ENCODE results near the gene TRIM45.
A peak's percentile ranks its signal among the peaks of the same experiment; 100 is the strongest.

The TRIM45 gene

GRCh38 chr1:117098287-117098890, 23.2 kb downstream of the TRIM45 start:
- H3K9ac ChIP-seq (ENCODE audit: low read length): no peak overlapping the region
- no peak overlapping the region for H3K23ac ChIP-seq (ENCODE audit: low read length)
- no peak overlapping the region for H3K56ac ChIP-seq (ENCODE audit: low read length)
- WGBS (ENCODE audit: extremely low coverage, insufficient coverage, low lambda C conversion rate): no CpG with 5 or more reads among the region's 4 CpGs
- H2BK5ac ChIP-seq (ENCODE audit: low read length): no peak overlapping the region
- peaks cover 19% of the 10 kb centered on the region for H3K36me3 ChIP-seq (ENCODE audit: control insufficient read depth, insufficient read depth, low read length)
- H3K79me1 ChIP-seq (ENCODE audit: low read length): no peaks in the 10 kb centered on the region
- H3K4ac ChIP-seq (ENCODE audit: low read depth, low read length): no peak overlapping the region
- H4K8ac ChIP-seq (ENCODE audit: low read depth, low read length): no peak overlapping the region
- no peak overlapping the region for H2BK15ac ChIP-seq (replicated peaks; ENCODE audit: low read depth)
- no peak overlapping the region for H3K4me2 ChIP-seq (ENCODE audit: low read length)
- H3K79me2 ChIP-seq (ENCODE audit: control insufficient read depth, insufficient read depth, low read length): no peaks in the 10 kb centered on the region
- no peak overlapping the region for H3K27ac ChIP-seq (ENCODE audit: low read depth, low read length)
- no peak overlapping the region for H3K4me3 ChIP-seq (ENCODE audit: low read length)
- no peaks in the 10 kb centered on the region for H3K4me1 ChIP-seq (ENCODE audit: control insufficient read depth, low read depth, low read length)
- no peak overlapping the region for H2BK120ac ChIP-seq (ENCODE audit: low read depth, low read length)
- no peak for DNase-seq
- H3K27me3 ChIP-seq (ENCODE audit: insufficient read depth, low read length, poor library complexity): no peaks in the 10 kb centered on the region
- H3K18ac ChIP-seq (ENCODE audit: low read length): no peak overlapping the region
- no peak overlapping the region for H2AK5ac ChIP-seq (ENCODE audit: low read length)
- H4K5ac ChIP-seq (ENCODE audit: low read length): no peak overlapping the region

GRCh38 chr1:117097443-117097842, 24.1 kb downstream of the TRIM45 start:
- Histone ChIP-seq H3K18ac (ENCODE audit: low read length) (no peak overlapping the region), H3K27ac (ENCODE audit: low read depth, low read length) (no peak overlapping the region), H3K4me1 (ENCODE audit: control insufficient read depth, low read depth, low read length) (no peaks in the 10 kb centered on the region), H3K4me2 (ENCODE audit: low read length) (no peak overlapping the region), H3K9ac (ENCODE audit: low read length) (no peak overlapping the region), H2BK5ac (ENCODE audit: low read length) (no peak overlapping the region), H3K79me1 (ENCODE audit: low read length) (no peaks in the 10 kb centered on the region), H2AK5ac (ENCODE audit: low read length) (no peak overlapping the region), H4K5ac (ENCODE audit: low read length) (no peak overlapping the region), H3K56ac (ENCODE audit: low read length) (no peak overlapping the region), H3K4ac (ENCODE audit: low read depth, low read length) (no peak overlapping the region), H3K36me3 (ENCODE audit: control insufficient read depth, insufficient read depth, low read length) (peaks cover 15% of the 10 kb centered on the region), H3K79me2 (ENCODE audit: control insufficient read depth, insufficient read depth, low read length) (no peaks in the 10 kb centered on the region), H3K27me3 (ENCODE audit: insufficient read depth, low read length, poor library complexity) (no peaks in the 10 kb centered on the region), H2BK15ac (replicated peaks; ENCODE audit: low read depth) (no peak overlapping the region), H3K4me3 (ENCODE audit: low read length) (no peak overlapping the region), H2BK120ac (ENCODE audit: low read depth, low read length) (no peak overlapping the region), H3K23ac (ENCODE audit: low read length) (no peak overlapping the region), H4K8ac (ENCODE audit: low read depth, low read length) (no peak overlapping the region)
- no CpG with 5 or more reads among the region's 4 CpGs for WGBS (ENCODE audit: extremely low coverage, insufficient coverage, low lambda C conversion rate)
- DNase-seq: peak; percentile 26

- Histone ChIP-seq H3K4me2 (ENCODE audit: low read length) (no peak overlapping the region), H3K4me3 (ENCODE audit: low read length) (no peak overlapping the region), H3K23ac (ENCODE audit: low read length) (no peak overlapping the region), H2AK5ac (ENCODE audit: low read length) (no peak overlapping the region), H3K79me2 (ENCODE audit: control insufficient read depth, insufficient read depth, low read length) (no peaks in the 10 kb centered on the region), H3K9ac (ENCODE audit: low read length) (no peak overlapping the region), H3K27ac (ENCODE audit: low read depth, low read length) (no peak overlapping the region), H3K4ac (ENCODE audit: low read depth, low read length) (no peak overlapping the region), H3K36me3 (ENCODE audit: control insufficient read depth, insufficient read depth, low read length) (peaks cover 13% of the 10 kb centered on the region), H3K79me1 (ENCODE audit: low read length) (no peaks in the 10 kb centered on the region), H2BK15ac (replicated peaks; ENCODE audit: low read depth) (no peak overlapping the region), H2BK5ac (ENCODE audit: low read length) (no peak overlapping the region), H2BK120ac (ENCODE audit: low read depth, low read length) (no peak overlapping the region), H3K18ac (ENCODE audit: low read length) (no peak overlapping the region), H3K4me1 (ENCODE audit: control insufficient read depth, low read depth, low read length) (no peaks in the 10 kb centered on the region), H4K5ac (ENCODE audit: low read length) (no peak overlapping the region), H3K27me3 (ENCODE audit: insufficient read depth, low read length, poor library complexity) (no peaks in the 10 kb centered on the region), H4K8ac (ENCODE audit: low read depth, low read length) (no peak overlapping the region), H3K56ac (ENCODE audit: low read length) (no peak overlapping the region)
- DNase-seq: no peak
- no CpG with 5 or more reads among the region's 3 CpGs for WGBS (ENCODE audit: extremely low coverage, insufficient coverage, low lambda C conversion rate)
Observed at GRCh38 chr1:117096951-117097408, 24.6 kb downstream of the TRIM45 start.

DNA sequence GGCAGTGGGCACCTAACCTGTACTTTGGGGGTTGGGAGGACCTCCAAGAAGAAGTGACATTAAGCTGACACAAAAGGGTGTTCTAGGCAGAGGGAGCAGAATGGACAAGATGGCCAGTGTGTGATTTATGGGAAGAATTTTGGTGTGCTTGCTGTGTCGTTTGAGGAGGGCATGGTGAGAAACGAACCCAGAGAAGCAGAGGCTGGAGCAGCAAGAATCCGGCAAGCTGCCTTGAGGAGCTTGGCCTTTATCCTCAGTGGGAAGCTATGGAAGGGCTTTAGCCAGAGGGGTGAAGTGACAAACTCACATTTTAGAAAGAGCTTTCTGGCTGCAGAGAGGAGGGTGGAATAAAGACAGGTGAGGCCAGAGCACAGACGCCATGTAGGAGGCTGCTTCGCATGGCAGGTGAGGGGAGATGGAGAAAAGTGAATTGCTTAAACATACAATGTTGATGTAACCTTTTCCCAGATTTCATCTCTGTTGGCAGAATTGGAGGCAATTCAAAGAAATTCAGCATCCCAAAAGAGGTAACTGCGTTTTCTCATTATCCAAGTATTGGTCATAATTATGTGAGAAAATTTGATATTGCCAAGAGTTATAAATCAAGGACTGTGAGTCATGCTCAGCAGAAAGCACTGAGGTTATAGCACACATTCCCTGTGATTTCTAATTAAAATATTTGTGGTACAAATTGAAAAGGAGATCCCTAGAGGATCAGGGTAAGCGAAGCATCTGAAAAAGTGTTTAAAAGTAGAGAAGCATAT, 26.5 kb downstream of the TRIM45 start:
- no peak overlapping the region for H3K27ac ChIP-seq (ENCODE audit: low read depth, low read length)
- DNase-seq: no peak

GRCh38 chr1:117093870-117094621, 27.5 kb downstream of the TRIM45 start:
- Histone ChIP-seq H3K27ac (ENCODE audit: low read depth, low read length) (no peak overlapping the region), H3K4ac (ENCODE audit: low read depth, low read length) (no peak overlapping the region), H3K36me3 (ENCODE audit: control insufficient read depth, insufficient read depth, low read length) (peaks cover 14% of the 10 kb centered on the region), H3K9ac (ENCODE audit: low read length) (no peak overlapping the region), H3K4me3 (ENCODE audit: low read length) (no peak overlapping the region), H3K27me3 (ENCODE audit: insufficient read depth, low read length, poor library complexity) (no peaks in the 10 kb centered on the region), H3K56ac (ENCODE audit: low read length) (no peak overlapping the region), H4K5ac (ENCODE audit: low read length) (no peak overlapping the region), H3K23ac (ENCODE audit: low read length) (no peak overlapping the region), H3K79me2 (ENCODE audit: control insufficient read depth, insufficient read depth, low read length) (no peaks in the 10 kb centered on the region), H2BK5ac (ENCODE audit: low read length) (no peak overlapping the region), H3K18ac (ENCODE audit: low read length) (no peak overlapping the region), H2BK120ac (ENCODE audit: low read depth, low read length) (no peak overlapping the region), H3K4me2 (ENCODE audit: low read length) (no peak overlapping the region), H2BK15ac (replicated peaks; ENCODE audit: low read depth) (no peak overlapping the region), H3K4me1 (ENCODE audit: control insufficient read depth, low read depth, low read length) (no peaks in the 10 kb centered on the region), H4K8ac (ENCODE audit: low read depth, low read length) (no peak overlapping the region), H2AK5ac (ENCODE audit: low read length) (no peak overlapping the region), H3K79me1 (ENCODE audit: low read length) (no peaks in the 10 kb centered on the region)
- no CpG with 5 or more reads among the region's 6 CpGs for WGBS (ENCODE audit: extremely low coverage, insufficient coverage, low lambda C conversion rate)
- peak; percentile 67 for DNase-seq

More for the DNA sequence above, 26.5 kb downstream of the TRIM45 start:
- H3K56ac ChIP-seq (ENCODE audit: low read length): no peak overlapping the region
- no peak overlapping the region for H4K5ac ChIP-seq (ENCODE audit: low read length)
- H3K27me3 ChIP-seq (ENCODE audit: insufficient read depth, low read length, poor library complexity): no peaks in the 10 kb centered on the region
- no peaks in the 10 kb centered on the region for H3K4me1 ChIP-seq (ENCODE audit: control insufficient read depth, low read depth, low read length)
- no peak overlapping the region for H3K4me3 ChIP-seq (ENCODE audit: low read length)
- H4K8ac ChIP-seq (ENCODE audit: low read depth, low read length): no peak overlapping the region
- no peak overlapping the region for H3K18ac ChIP-seq (ENCODE audit: low read length)
- H2AK5ac ChIP-seq (ENCODE audit: low read length): no peak overlapping the region
- H3K4me2 ChIP-seq (ENCODE audit: low read length): no peak overlapping the region
- no peak overlapping the region for H3K4ac ChIP-seq (ENCODE audit: low read depth, low read length)
- H3K23ac ChIP-seq (ENCODE audit: low read length): no peak overlapping the region
- no peak overlapping the region for H2BK15ac ChIP-seq (replicated peaks; ENCODE audit: low read depth)
- H3K9ac ChIP-seq (ENCODE audit: low read length): no peak overlapping the region
- no peaks in the 10 kb centered on the region for H3K79me2 ChIP-seq (ENCODE audit: control insufficient read depth, insufficient read depth, low read length)
- peaks cover 15% of the 10 kb centered on the region for H3K36me3 ChIP-seq (ENCODE audit: control insufficient read depth, insufficient read depth, low read length)
- H2BK120ac ChIP-seq (ENCODE audit: low read depth, low read length): no peak overlapping the region
- H3K79me1 ChIP-seq (ENCODE audit: low read length): no peaks in the 10 kb centered on the region
- WGBS (ENCODE audit: extremely low coverage, insufficient coverage, low lambda C conversion rate): no CpG with 5 or more reads among the region's 7 CpGs
- no peak overlapping the region for H2BK5ac ChIP-seq (ENCODE audit: low read length)

Data from mesendoderm (in vitro differentiated cells).